Measurements from ENCODE around the gene P4HB. TPM values are rescaled to one million over a fixed set of nuclear protein-coding genes. Genes with fewer than 3 reads are reported as not detected.

P4HB gene
- total RNA-seq, 1 donor from 2014 or later, result 371 TPM

DNA sequence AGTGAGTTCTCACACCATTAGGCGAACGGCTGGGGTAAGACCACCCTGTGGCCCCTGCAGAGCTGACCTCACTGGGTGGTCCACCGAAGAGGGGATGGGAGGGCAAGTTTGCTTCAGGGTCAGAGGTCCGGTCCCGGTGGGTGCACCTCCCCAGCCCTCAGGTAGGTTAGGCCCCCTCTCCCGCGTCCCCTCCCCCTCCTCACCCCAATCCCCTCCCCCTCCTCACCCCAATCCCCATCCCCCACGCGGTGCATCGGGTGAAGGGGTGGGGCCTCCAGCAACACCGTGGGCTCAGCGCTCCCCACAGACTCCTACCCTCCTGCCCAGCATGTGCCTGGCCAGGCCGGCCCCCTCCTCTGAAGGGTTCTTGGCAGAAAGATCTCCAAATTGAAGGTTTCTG, 40.6 kb downstream of the P4HB start:
- no peak for DNase-seq (ENCODE audit: low spot score)
- intact Hi-C loops (cut with DNase I), result no loop called here

DNA sequence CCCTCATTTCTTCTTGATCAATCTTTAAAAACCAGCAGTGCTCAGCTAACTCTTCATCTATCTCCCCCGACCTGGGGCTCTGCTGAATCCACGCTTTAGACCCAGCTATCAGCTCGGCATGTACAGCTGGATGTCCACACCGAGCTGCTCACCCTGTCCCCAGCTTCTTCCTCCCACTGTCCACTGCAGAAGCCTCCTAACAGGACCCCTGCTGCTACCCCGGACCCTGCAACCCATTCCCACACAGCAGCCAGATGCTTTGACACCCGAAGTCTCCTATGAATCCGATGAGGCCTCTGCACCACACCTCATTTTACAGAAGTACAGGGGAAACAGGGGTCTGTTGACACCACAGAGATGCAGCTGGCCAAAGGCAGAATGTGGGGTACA, 42.6 kb downstream of the P4HB start:
- DNase-seq (ENCODE audit: low spot score), result no peak
- intact Hi-C loops (cut with DNase I), result no loop called here

DNA sequence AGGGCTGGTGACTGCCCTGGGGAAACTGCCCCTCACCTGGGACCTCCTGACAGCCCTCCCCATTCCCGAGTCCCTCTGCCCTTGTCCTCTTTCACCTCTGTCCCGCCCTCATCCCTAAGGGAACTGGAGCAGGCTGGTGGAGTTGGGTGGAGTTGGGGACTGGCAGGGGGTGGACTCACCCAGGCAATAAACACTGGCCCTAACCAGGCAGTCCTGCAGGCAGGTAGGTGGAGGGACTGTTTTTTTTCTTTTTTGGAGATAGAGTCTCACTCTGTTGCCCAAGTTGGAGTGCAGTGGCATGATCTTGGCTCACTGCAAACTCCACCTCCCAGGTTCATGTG, 44.7 kb downstream of the P4HB start:
- no peak for DNase-seq (ENCODE audit: low spot score)
- intact Hi-C loops (cut with DNase I), result no loop called here

DNA sequence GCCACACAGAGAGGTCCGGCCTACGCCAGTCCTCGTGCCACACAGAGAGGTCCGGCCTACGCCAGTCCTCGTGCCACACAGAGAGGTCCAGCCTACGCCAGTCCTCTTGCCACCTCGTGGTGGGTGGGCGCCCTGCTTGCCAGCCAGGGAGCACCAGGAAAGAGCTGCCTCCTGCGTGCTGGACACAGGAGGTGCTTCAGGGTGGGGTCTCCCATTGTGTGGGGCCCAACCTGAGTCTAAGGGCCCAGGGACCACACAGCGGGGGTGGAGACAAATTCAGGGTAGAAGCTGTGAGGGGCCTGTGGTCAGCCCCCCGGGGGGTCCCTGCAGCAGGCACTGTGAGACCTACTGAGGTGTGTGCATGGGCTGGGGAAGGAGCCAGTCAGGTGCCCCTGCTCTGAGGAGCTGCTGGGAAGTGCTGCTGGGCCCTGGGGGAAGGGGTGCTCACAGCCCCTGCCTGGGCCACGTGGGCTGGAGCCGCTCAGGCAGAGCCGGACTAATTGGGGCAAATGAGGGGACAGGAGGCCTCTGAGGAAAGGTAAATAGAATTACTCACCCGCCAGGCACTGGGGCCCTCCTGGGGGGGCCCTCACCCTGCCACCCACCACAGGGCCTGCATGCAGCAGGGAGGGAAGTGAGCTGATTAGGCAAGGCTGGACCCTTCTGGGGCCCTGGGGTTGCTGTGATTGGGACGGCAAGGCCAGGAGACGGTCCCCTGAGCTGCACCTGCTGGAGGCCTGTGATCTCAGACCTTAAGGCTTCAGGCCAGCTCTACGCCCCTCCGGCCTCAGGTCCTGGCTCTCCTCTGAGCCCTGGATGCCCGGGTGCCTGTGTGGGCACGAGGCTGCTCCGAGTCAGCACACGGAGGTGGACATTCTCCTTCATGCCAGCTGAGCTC, 45.3 kb downstream of the P4HB start:
- DNase-seq (ENCODE audit: low spot score), result no peak
- intact Hi-C loops (cut with DNase I), result no loop called here

DNA sequence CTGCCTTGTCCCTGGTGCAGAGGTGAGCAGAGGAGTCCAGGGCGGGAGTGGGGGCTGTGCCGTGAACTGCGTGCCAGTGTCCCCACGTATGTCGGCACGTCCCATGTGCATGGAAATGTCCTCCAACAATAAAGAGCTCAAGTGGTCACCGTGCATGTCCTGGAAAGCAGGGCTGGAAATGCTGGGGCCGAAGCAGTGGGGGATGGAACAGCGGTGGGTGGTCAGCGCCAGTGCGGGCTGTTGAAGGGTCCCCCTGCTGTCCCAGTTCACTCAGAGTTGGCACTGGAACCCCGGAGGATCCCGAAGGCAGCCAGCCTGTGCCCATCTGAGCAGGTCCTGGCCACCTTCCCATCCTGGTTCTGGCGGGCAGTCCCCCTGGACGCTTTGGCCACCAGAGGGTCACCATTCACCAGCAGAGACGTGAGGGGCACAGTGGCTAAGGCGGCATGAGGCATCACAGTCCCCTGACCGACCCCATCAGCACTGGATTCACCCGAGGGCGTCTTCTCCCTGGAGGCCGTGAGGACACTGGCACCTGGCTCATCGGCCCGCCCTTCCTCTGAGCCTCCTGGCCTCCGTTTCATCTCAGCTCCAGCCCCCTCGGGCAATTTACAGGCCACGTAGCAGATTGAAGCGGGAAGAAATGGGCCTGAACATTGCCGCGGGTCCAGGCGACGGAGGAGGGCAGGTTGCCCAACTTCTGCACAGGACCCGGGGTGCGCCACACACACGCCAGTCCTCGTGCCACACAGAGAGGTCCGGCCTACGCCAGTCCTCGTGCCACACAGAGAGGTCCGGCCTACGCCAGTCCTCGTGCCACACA, 46.3 kb downstream of the P4HB start:
- intact Hi-C loops (cut with DNase I), result no loop called here
- DNase-seq (ENCODE audit: low spot score), result no peak

DNA sequence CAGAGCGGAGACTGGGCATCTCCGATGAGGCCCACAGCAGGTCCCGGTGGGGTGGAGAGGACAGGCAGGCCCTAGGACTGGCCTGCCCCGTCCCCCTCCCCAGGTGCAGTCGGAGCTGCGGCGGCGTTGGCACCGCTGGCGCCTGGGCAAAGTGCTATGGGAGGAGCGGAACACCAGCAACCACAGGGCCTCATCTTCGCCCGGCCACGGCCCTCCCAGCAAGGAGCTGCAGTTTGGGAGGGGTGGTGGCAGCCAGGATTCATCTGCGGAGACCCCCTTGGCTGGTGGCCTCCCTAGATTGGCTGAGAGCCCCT, 47.0 kb downstream of the P4HB start:
- no peak for DNase-seq (ENCODE audit: low spot score)

DNA sequence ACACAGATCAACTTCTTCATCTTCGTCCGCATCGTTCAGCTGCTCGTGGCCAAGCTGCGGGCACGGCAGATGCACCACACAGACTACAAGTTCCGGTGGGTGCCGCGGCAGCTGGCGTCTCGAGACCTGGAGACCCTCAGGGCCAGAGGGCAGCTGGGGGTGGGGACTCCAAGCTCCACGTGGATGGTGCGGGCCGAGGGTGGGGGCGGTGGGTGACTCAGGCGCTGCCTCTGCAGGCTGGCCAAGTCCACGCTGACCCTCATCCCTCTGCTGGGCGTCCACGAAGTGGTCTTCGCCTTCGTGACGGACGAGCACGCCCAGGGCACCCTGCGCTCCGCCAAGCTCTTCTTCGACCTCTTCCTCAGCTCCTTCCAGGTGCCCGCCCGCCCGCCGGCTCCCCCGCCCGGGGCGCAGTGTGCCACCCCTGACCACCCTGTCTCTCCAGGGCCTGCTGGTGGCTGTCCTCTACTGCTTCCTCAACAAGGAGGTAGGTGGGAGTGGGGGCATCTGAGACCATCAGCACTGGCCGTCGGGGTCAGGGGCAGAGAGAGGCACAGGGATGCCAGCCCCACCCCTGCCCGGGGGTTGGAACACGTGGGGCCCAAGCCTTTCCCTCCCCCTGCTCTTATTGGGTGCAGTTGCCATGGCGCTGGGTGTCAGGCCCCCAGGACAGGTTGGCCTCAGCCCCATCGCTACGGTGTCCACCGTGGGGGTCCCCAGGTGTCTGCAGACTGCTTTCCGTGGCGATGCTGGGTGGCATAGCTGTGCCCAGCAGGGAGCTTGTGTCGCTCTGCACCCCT, 47.6 kb downstream of the P4HB start:
- DNase-seq (ENCODE audit: low spot score), result no peak
- intact Hi-C loops (cut with DNase I), result no loop called here

More for the DNA sequence above, 47.0 kb downstream of the P4HB start:
- intact Hi-C loops (cut with DNase I), result no loop called here

DNA sequence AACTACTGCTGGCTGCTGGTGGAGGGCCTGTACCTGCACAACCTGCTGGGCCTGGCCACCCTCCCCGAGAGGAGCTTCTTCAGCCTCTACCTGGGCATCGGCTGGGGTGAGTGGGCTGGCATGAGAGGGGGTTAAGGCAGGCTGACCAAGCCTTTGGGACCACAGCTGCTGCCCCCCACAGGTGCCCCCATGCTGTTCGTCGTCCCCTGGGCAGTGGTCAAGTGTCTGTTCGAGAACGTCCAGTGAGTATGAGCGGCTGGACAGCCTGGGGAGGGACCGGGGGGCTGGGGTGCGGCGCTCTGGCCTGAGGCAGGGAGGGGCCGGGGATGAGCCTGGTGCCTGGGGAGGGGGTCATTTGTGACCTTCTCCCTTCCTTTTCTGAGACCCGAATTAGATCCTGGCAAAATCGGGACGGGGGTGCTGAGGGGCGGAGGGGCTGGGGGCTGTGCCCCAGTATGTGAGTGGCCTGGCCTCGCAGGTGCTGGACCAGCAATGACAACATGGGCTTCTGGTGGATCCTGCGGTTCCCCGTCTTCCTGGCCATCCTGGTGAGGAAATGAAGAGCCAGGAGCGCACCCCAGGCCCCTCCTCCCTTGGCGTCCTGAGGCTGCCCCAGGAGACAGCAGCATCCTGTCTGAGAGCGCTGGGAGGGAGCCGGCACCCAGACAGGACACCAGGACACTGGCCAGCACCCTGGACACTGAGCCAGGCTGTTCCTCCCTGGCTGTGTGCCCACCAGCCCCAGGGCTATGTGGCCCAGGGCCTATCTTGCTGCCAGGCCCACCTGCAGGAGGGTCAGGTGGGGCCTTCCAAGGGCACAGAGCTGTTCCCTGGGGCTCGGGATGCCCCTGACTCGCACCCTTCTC, 48.4 kb downstream of the P4HB start:
- intact Hi-C loops (cut with DNase I), result no loop called here
- no peak for DNase-seq (ENCODE audit: low spot score)

DNA sequence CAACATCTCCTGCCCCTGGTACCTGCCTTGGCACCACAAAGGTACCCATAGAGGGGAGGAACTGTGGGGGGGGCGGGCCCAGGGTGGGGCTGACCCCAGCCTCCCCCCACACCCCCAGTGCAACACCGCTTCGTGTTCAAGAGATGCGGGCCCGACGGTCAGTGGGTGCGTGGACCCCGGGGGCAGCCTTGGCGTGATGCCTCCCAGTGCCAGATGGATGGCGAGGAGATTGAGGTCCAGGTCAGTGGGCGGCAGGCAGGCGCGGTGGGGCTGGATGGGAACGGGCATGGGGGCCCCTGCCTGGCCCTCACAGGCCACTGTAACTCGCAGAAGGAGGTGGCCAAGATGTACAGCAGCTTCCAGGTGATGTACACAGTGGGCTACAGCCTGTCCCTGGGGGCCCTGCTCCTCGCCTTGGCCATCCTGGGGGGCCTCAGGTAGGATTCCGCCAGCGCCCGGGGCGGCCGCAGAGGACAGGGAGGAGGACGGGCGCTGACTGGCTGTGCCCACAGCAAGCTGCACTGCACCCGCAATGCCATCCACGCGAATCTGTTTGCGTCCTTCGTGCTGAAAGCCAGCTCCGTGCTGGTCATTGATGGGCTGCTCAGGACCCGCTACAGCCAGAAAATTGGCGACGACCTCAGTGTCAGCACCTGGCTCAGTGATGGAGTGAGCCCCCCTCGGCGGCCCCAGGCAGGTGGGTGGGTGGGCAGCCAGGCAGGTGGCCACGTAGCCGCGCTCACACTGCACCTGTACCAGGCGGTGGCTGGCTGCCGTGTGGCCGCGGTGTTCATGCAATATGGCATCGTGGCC, 49.2 kb downstream of the P4HB start:
- DNase-seq (ENCODE audit: low spot score), result no peak
- intact Hi-C loops (cut with DNase I), result no loop called here

DNA sequence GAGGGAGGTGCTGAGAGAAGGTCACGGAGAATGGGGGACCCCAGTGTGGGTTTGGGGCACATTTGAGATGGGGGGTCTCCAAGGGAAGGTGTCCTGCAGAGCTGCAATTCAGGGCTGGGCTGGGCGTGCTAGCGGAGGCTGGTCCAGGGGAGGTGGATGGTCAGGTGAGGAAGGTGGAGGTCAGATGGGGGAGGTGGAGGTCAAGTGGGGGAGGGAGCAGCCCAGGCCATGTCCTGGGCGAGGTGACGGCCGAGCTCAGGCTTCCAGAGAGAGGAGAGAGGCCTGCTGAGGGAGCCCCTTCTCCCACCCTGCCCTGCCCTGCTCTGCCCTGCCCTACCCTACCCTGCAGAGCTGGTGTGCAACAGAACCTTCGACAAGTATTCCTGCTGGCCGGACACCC, 49.9 kb downstream of the P4HB start:
- intact Hi-C loops (cut with DNase I), result no loop called here
- no peak for DNase-seq (ENCODE audit: low spot score)

DNA sequence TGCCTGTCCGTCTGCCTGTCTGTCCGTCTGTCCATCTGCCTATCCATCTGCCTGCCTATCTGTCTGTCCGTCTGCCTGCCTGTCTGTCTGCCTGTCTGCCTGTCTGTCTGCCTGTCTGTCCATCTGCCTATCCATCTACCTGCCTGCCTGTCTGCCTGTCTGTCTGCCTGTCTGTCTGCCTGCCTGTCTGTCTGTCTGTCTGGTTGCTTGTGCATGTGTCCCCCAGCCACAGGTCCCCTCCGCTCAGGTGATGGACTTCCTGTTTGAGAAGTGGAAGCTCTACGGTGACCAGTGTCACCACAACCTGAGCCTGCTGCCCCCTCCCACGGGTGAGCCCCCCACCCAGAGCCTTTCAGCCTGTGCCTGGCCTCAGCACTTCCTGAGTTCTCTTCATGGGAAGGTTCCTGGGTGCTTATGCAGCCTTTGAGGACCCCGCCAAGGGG, 50.8 kb downstream of the P4HB start:
- DNase-seq (ENCODE audit: low spot score), result no peak
- intact Hi-C loops (cut with DNase I), result no loop called here

DNA sequence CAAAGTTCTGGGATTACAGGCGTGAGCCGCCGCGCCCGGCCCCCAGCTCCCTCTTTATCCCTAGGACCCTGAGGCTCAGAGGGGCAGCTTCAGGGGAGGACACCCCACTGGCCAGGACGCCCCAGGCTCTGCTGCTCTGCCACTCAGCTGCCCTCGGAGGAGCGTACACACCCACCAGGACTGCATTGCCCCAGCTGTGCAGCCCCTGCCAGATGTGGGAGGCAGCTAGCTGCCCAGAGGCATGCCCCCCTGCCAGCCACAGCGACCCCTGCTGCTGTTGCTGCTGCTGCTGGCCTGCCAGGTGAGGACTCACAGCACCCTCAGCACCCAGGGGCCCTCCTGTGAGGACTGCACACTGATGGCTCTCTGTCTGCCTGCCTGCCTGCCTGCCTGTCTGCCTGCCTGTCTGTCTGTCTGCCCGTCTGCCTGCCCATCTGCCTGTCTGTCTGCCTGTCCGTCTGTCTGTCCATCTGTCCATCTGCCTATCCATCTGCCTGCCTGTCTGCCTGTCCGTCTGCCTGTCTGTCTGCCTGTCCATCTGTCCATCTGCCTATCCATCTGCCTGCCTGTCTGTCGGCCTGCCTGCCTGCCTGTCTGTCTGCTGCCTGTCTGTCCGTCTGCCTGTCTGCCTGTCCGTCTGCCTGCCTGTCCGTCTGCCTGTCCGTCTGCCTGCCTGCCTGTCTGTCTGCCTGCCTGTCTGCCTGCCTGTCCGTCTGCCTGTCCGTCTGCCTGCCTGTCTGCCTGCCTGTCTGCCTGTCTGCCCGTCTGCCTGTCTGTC, 51.4 kb downstream of the P4HB start:
- intact Hi-C loops (cut with DNase I), result no loop called here
- no peak for DNase-seq (ENCODE audit: low spot score)

DNA sequence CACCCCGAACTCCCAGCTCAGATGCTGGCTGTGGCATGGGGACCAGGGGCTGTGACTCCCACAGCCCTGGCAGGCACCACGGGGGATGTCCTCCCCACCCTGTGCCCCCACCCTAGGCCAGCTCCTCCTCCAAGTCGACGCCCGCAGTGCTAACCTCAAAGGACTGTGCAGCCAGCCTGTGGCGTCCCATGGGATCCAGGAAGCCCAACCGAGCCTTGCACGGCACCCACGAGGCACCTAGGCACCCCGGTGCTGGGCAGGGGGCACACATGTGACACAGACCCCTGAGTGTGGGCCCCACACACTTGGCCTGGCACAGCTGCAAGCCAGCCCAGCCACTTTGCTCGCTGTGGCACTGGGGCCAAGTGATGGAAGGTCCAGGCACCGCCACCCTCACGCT, 52.5 kb downstream of the P4HB start:
- no peak for DNase-seq (ENCODE audit: low spot score)
- intact Hi-C loops (cut with DNase I), result no loop called here

DNA sequence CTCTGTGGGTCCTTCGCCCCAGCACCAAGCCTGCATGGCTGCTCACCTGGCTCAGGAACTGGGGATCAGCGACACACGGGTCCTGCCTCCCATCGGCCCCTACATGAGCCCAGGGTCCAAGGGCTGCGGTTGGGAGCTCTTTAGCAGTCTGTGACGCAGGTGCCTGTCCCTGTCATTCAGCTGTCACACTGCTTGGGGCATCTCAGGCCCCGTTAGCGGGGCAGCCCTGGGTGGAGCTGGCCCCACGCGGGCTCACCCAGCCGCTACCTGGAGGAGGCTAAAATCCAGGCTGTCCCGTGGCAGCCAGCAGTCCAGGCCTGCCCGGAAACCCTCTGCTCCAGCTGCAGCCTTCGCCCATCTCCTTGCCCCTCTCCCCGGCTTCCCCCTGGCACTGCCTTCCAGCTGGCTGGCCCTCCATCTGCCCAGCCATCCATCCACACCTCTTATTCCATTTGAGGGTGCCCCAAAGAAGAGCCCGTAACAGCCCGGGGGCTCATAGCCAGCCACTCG, 53.1 kb downstream of the P4HB start:
- intact Hi-C loops (cut with DNase I), result no loop called here
- no peak for DNase-seq (ENCODE audit: low spot score)

DNA sequence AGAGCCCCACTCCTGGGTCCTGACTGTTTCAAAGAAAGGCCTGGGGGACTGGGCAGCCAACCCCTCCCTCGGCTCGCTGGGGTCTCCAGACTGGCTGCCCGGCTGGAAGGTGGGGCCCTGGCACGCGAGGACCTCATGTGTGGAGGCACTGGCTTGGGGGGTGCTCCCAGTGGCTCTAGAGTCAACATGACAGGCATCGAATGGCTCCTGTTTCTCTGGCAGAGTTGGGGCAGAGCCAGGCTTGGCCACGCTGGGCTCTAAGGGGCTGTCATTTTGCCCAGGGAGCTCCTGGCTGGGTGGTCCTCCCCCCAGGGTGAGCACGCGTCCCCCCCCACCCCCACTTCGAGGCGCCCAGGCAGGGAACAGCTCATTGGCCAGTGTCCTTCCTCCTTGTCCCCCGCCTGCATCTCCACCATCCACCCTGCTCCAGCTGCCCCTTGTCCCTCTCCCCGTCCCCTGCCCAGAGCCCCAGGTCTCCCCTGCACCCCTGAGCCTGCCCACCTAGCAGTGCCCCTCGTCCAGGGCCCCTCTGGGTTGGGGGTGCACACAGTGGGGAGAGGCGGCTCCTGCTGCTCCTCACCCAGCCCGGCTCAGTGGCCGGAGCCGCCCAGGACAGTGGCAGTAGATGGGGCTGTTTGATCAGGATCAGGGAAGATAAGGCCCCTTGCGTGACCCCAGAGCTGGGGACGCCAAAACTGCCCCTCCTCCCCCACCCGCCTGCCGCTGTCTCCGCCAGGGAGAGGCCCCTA, 53.7 kb downstream of the P4HB start:
- no peak for DNase-seq (ENCODE audit: low spot score)
- intact Hi-C loops (cut with DNase I), result no loop called here

DNA sequence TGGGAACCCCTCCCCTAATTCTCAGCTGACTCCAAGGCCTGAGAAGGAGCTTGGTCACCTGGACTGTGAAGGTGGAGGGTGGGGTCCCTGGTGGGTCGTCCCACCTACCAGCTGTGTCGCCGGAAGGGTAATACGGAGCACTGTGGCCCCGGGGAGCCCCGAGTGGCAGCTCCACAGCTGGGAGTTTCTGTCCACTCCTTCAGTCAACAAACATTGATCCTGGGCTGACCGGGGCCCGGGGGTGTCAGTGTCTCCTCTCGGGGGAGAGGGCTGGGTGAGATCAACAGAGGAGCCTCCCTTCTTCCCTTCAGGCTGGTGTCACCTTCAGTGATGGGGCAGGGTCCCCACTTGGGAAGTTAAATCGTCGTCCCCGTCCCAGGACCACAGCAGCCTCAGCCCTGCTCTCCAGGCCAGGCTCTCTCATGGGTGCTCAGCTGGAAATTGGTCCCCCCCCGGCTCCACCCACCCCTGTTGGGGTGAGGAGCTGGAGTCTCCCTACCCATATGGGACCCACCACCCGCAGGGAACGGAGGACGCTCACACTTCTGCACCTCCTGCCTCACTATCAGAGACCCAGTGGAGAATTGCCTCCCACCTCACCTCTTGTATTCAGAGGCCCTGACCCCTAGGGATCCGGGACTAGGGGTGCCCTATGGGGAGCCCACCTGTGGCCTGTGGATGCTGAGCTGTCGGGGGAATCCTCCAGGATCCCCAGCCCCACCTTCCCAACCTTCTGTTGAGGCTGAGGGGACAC, 54.5 kb downstream of the P4HB start:
- intact Hi-C loops (cut with DNase I), result no loop called here
- no peak for DNase-seq (ENCODE audit: low spot score)

Measured in cardiac septum (tissue), 1 donor.